Measurements from ENCODE around the gene OTC.

The OTC gene

DNA sequence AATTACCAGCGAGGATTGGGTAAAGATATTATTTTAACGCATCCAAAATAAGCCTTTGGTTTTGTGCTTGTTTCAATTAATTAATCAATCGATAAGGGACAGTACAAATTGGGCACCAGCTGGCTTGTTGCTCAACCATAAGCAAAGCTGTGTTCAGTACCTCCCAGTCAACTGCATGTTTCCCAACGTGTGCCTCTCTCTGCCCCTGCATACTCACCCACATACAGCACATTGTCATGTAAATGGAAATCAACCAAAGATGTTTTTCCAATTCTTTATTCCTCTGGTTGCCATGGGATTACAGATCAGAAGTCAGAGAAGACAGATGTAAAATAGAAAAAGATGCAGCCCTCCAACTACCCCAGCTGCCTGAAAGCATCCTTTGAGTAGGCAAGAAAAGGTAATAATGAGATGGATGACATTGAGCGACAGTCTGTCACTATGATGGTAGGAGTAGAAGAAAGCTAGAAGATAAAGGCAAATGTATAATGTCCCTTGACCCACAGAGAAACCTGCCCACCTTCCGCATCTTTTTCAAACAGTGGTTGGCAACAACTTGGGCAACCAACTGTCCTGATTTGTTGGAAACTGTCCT, 116.3 kb downstream of the OTC start:
- DNase-seq: no peak

Data from NCI-H1930 (cell line).